Esophagus squamous epithelium (tissue), 5 donors: Measurements from ENCODE around the gene CCNL1. TPM values are rescaled to one million over a fixed set of nuclear protein-coding genes. Genes with fewer than 3 reads are reported as not detected.

Source experiments
- DNase-seq: peaks from one replicate; lab custom pipeline; 2025; lab: John Stamatoyannopoulos, UW
- H3K27ac ChIP-seq, 4 donors: fragments of 200-600 bp; sonication (generic); one replicate each; pipeline ENCODE4 v1.5.1; 2016 to 2019; ENCODE audit warnings: mild to moderate bottlenecking in 1 of 4
- H3K27me3 ChIP-seq, 4 donors: fragments of 200-600 bp; sonication (generic); 1 replicate in 3 of 4; 2 replicates in 1 of 4; pipeline versions ENCODE4 v1.5.1 to v1.6.0; 2017 to 2021; ENCODE audit warnings: antibody characterized with exemption in 1 of 4
- H3K36me3 ChIP-seq, 3 donors: fragments of 200-600 bp; sonication (generic); one replicate each; pipeline ENCODE4 v1.5.1; 2016 to 2019
- H3K4me1 ChIP-seq, 3 donors: fragments of 200-600 bp; sonication (generic); one replicate each; pipeline ENCODE4 v1.5.1; 2017 to 2019
- H3K4me3 ChIP-seq, 4 donors: fragments of 200-600 bp; sonication (generic); 1 replicate in 3 of 4; 2 replicates in 1 of 4; pipeline ENCODE4 v1.5.1; 2016 to 2019; ENCODE audit warnings: mild to moderate bottlenecking in 2 of 4, moderate library complexity in 1 of 4
- H3K9me3 ChIP-seq, 3 donors: fragments of 200-600 bp; sonication (generic); one replicate each; pipeline ENCODE4 v1.5.1; 2016 to 2019
- POLR2A ChIP-seq, 4 donors: fragments of 450-650 bp; IDR thresholded peaks; one replicate each; pipeline ENCODE4 v1.6.1; 2017; ENCODE audit warnings: antibody characterized with exemption in 4 of 4, mild to moderate bottlenecking in 4 of 4, moderate library complexity in 3 of 4
- WGBS, 2 donors: methylation state at CpG; one replicate each; pipeline ENCODE4 v1.1.5; 2018; 5-methylcytosine and 5-hydroxymethylcytosine counted together
- intact Hi-C: fragments of 100-400 bp; cut with DNase I; formaldehyde crosslinking; loops from one replicate; pipeline ENCODE4 v1.15.0; 2022
- total RNA-seq, 4 donors: library from RNA; depleted of rRNA; stranded (reverse); fragments of >200 nt; gene quantifications; one replicate each; pipeline ENCODE4 v1.1.0, GENCODE V29; 2016
- TF ChIP-seq, protein P1 (sequence below), 6 experiments: fragments of 450-650 bp in 4 of 6; fragments of 200-600 bp in 2 of 6; sonication (generic) in 2 of 6; IDR thresholded peaks; one replicate each; pipeline ENCODE4 v1.5.1; 2016 to 2019; ENCODE audit warnings: antibody characterized with exemption in 6 of 6, mild to moderate bottlenecking in 4 of 6, moderate library complexity in 4 of 6
- donor health status: DM: yes; HTN: yes; CAD: no.

CCNL1 gene
- total RNA-seq, 4 donors from 2014 or later = 51.0 to 185 (median 121) TPM

DNA sequence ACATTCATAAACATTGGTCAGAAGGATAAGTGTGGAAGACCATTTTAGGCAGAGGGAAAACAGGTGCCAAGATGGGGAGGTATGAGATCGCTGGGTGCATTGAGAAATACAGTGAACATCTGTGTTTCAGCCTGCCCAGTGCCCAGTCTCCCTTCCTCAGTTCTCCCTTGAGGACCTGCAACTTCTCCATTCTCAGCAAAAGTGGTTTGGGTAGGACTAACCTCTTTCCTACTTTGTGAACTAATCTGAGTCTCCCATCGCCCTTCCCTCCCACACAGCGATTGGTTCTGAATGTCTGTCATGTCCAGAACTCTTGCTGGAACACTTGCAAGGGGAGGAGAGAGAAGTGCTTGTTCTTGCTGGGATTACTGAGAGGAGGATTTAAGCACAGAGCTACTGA lies 10.9 kb upstream of the CCNL1 start:
- no peak for TF ChIP-seq POLR2A (IDR thresholded peaks at IDR 0.05)
- TF ChIP-seq, protein P1, sequence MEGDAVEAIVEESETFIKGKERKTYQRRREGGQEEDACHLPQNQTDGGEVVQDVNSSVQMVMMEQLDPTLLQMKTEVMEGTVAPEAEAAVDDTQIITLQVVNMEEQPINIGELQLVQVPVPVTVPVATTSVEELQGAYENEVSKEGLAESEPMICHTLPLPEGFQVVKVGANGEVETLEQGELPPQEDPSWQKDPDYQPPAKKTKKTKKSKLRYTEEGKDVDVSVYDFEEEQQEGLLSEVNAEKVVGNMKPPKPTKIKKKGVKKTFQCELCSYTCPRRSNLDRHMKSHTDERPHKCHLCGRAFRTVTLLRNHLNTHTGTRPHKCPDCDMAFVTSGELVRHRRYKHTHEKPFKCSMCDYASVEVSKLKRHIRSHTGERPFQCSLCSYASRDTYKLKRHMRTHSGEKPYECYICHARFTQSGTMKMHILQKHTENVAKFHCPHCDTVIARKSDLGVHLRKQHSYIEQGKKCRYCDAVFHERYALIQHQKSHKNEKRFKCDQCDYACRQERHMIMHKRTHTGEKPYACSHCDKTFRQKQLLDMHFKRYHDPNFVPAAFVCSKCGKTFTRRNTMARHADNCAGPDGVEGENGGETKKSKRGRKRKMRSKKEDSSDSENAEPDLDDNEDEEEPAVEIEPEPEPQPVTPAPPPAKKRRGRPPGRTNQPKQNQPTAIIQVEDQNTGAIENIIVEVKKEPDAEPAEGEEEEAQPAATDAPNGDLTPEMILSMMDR (IDR thresholded peaks at IDR 0.05) = no peak
- Histone ChIP-seq H3K9me3 (no peaks in the 10 kb centered on the region), H3K4me3 (no peak overlapping the region), H3K36me3 (no peaks in the 10 kb centered on the region), H3K27ac (no peak overlapping the region), H3K4me1 (peaks cover 0 to 11% (median 2%) of the 10 kb centered on the region in 3 donors), H3K27me3 (no peaks in the 10 kb centered on the region)
- no peak for DNase-seq
- WGBS, 2 donors = 58 to 75% methylated on average over 3 of the region's 3 CpGs
- intact Hi-C loops = no loop called here

DNA sequence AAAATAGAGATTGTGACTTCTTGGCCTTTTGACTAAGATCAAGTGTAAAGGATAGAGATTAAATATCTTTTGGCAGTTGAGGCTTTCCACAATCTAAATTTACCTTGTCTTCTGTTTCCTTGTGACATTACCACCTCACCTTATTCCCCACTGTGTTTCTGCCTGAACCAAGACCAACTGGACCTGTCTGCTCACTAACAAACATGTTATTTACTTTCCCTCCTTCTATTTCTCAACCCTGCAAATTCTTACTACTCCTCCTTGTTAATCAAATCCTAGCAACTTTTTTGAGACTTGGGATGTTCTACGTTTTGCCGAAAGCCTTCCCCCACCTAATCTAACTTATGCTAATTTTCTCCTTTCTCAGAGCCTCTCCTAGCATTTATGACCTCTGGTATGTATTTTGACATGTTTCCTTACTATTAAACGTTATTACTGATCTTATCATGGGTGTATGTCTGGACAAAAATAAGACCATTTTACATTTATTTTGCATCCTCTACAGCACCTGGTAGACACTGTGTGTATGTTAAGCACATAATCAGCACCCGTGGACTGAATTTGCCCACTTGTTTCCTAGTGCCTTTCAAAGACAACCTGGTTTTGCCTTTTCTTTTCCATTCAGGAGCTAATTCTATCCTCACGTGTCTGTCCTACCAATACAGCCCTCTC lies 7.6 kb upstream of the CCNL1 start:
- TF ChIP-seq, protein P1 (IDR thresholded peaks at IDR 0.05) = no peak
- TF ChIP-seq POLR2A (IDR thresholded peaks at IDR 0.05) = no peak
- H3K4me1 ChIP-seq = no peaks in the 10 kb centered on the region
- no peaks in the 10 kb centered on the region for H3K27me3 ChIP-seq
- intact Hi-C loops = no loop called here
- H3K27ac ChIP-seq = no peak overlapping the region
- WGBS, 2 donors = 78 to 83% methylated on average over 5 of the region's 5 CpGs
- no peak for DNase-seq
- H3K9me3 ChIP-seq = no peaks in the 10 kb centered on the region
- H3K36me3 ChIP-seq = no peaks in the 10 kb centered on the region
- no peak overlapping the region for H3K4me3 ChIP-seq

DNA sequence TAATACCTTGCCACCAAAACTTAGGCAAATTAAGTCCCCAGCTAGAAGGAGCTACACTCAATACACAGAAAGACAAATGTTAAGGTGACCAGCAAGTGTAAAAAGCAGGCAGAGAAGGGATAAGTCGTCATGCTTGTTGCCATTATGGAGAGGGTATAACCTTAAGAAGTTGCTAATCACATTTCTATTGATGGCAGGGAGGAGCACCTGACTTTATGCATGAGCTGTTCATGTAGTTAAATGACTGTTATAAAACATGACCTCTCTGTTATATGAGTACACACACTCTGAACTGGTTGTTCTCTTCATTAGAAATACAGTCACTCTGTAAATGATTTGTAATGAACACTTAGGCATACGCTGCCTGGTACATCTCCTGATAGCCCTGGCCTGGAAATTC lies 6.6 kb upstream of the CCNL1 start:
- no peak for DNase-seq
- Histone ChIP-seq H3K27me3 (no peaks in the 10 kb centered on the region), H3K9me3 (no peaks in the 10 kb centered on the region), H3K4me1 (peaks cover under 1 to 3% (median 2%) of the 10 kb centered on the region in 3 donors), H3K36me3 (no peaks in the 10 kb centered on the region), H3K4me3 (no peak overlapping the region), H3K27ac (no peak overlapping the region)
- TF ChIP-seq, protein P1 (IDR thresholded peaks at IDR 0.05) = no peak
- TF ChIP-seq POLR2A (IDR thresholded peaks at IDR 0.05) = no peak
- 70 to 72% methylated on average over 2 of the region's 2 CpGs for WGBS, 2 donors
- intact Hi-C loops = no loop called here

DNA sequence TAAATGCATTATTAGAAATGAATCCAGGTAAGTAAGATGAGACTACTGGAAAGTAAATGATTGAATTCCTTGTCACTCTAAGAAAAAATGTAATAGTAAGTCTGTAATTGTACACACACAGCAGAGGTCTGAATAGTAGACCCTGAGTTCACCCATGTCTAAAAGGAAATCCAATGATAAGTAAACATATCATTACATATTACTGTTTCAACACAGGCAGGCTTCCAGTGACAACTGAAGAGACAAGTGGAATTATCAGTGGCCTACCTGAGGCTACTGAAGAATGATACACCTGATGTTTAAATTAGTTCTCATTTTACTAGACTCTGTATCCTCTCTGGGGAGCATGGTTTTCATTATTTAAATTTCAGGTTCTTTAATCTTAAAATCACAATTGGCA lies 6.2 kb upstream of the CCNL1 start:
- H3K27ac ChIP-seq = no peak overlapping the region

More for the DNA sequence above, 6.2 kb upstream of the CCNL1 start:
- Histone ChIP-seq H3K4me1 (peaks cover 5 to 7% (median 6%) of the 10 kb centered on the region in 3 donors), H3K36me3 (no peaks in the 10 kb centered on the region), H3K9me3 (no peaks in the 10 kb centered on the region), H3K27me3 (no peaks in the 10 kb centered on the region), H3K4me3 (no peak overlapping the region)
- DNase-seq = no peak
- TF ChIP-seq, protein P1 (IDR thresholded peaks at IDR 0.05) = no peak
- no peak for TF ChIP-seq POLR2A (IDR thresholded peaks at IDR 0.05)
- intact Hi-C loops = no loop called here
